Renal cortical epithelial cell (primary cell): ENCODE results near the gene DNAH8. TPM values are rescaled to one million over a fixed set of nuclear protein-coding genes. Genes with fewer than 3 reads are reported as not detected.
"Not testable (repeated sequence)": the region's sequence is repeated elsewhere in the genome, so short reads cannot be mapped to it uniquely, and the experiment has no call there.

Experiments used
- DNase-seq: peaks from one replicate; pipeline ENCODE4 v3.0.0-alpha.2; 2011; ENCODE audit warnings: low read depth
- total RNA-seq: library from RNA; depleted of rRNA; stranded (reverse); fragments of >200 nt; gene quantifications from 2 replicates; pipeline ENCODE4 v1.2.3, GENCODE V29; 2014

The DNAH8 gene
- total RNA-seq, 1 donor from 2014 or later, result under 0.01 TPM

- DNase-seq, result no peak
These were observed 121.5 kb downstream of the DNAH8 start for GRCh38 chr6:38836585-38836984.

- no peak for DNase-seq
These were observed 122.0 kb downstream of the DNAH8 start for GRCh38 chr6:38837101-38837500.

GRCh38 chr6:38843798-38844197 is 128.7 kb downstream of the DNAH8 start:
- DNase-seq, result no peak

GRCh38 chr6:38845931-38846330 is 130.8 kb downstream of the DNAH8 start:
- no peak for DNase-seq

GRCh38 chr6:38846361-38846760 is 131.2 kb downstream of the DNAH8 start:
- no peak for DNase-seq

GRCh38 chr6:38846844-38847243 is 131.7 kb downstream of the DNAH8 start:
- DNase-seq, result peak; percentile 75

GRCh38 chr6:38847497-38847896 is 132.4 kb downstream of the DNAH8 start:
- no peak for DNase-seq

- no peak for DNase-seq
These were observed 133.6 kb downstream of the DNAH8 start for GRCh38 chr6:38848760-38849159.

GRCh38 chr6:38852215-38852614 is 137.1 kb downstream of the DNAH8 start:
- no peak for DNase-seq

GRCh38 chr6:38853236-38853635 is 138.1 kb downstream of the DNAH8 start:
- DNase-seq, result no peak

- no peak for DNase-seq
These were observed 141.4 kb downstream of the DNAH8 start for GRCh38 chr6:38856492-38856891.

GRCh38 chr6:38857815-38858214 is 142.7 kb downstream of the DNAH8 start:
- no peak for DNase-seq

- no peak for DNase-seq
These were observed 144.9 kb downstream of the DNAH8 start for GRCh38 chr6:38860041-38860440.

- DNase-seq, result peak; percentile 91
These were observed 146.9 kb downstream of the DNAH8 start for GRCh38 chr6:38861926-38862401.

GRCh38 chr6:38865521-38866174 is 150.5 kb downstream of the DNAH8 start:
- no peak for DNase-seq

GRCh38 chr6:38867726-38868125 is 152.6 kb downstream of the DNAH8 start:
- no peak for DNase-seq

- DNase-seq, result peak; percentile 41
These were observed 156.8 kb downstream of the DNAH8 start for GRCh38 chr6:38871741-38872568.

GRCh38 chr6:38873001-38873400 is 157.9 kb downstream of the DNAH8 start:
- DNase-seq, result no peak

- DNase-seq, result not testable (repeated sequence)
These were observed 158.7 kb downstream of the DNAH8 start for GRCh38 chr6:38873816-38874215.

- DNase-seq, result no peak
These were observed 161.4 kb downstream of the DNAH8 start for GRCh38 chr6:38876475-38876874.

- no peak for DNase-seq
These were observed 162.6 kb downstream of the DNAH8 start for GRCh38 chr6:38877721-38878120.

- no peak for DNase-seq
These were observed 167.0 kb downstream of the DNAH8 start for GRCh38 chr6:38882157-38882556.

- no peak for DNase-seq
These were observed 182.4 kb downstream of the DNAH8 start for GRCh38 chr6:38897507-38897906.
